ENCODE results near the gene CAPZA3. TPM values are rescaled to one million over a fixed set of nuclear protein-coding genes. Genes with fewer than 3 reads are reported as not detected.
"Not testable (repeated sequence)": the region's sequence is repeated elsewhere in the genome, so short reads cannot be mapped to it uniquely, and the experiment has no call there.

Gene CAPZA3, protein sequence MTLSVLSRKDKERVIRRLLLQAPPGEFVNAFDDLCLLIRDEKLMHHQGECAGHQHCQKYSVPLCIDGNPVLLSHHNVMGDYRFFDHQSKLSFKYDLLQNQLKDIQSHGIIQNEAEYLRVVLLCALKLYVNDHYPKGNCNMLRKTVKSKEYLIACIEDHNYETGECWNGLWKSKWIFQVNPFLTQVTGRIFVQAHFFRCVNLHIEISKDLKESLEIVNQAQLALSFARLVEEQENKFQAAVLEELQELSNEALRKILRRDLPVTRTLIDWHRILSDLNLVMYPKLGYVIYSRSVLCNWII
- not detected for total RNA-seq

GRCh38 chr12:18737819-18738218 is at the start of gene CAPZA3, which contains the start of gene PLCZ1:
Gene CAPZA3, plus strand, starts transcription at chr12:18738119. Its CDS starts 150 bp downstream, at chr12:18738269.
Gene PLCZ1, minus strand, starts transcription at chr12:18738012. Its CDS starts 641 bp downstream, at chr12:18737371.
- no peak for DNase-seq
- TF ChIP-seq CTCF (IDR thresholded peaks at IDR 0.05), result no peak
- no peaks in the 10 kb centered on the region for H3K27me3 ChIP-seq
- no peak within 1 kb of the TSS for H3K9ac ChIP-seq (ENCODE audit: low read depth in 2 of 2, low read length in 2 of 2)
- H3K4me3 ChIP-seq, result no peak within 1 kb of the TSS
- intact Hi-C loops (cut with DNase I), result no loop called here
- no peaks in the 10 kb centered on the region for H3K36me3 ChIP-seq
- H3K4me1 ChIP-seq, result no peaks in the 10 kb centered on the region
- H3K9me3 ChIP-seq, result no peaks in the 10 kb centered on the region
- H3K27ac ChIP-seq, result no peak within 1 kb of the TSS

- no peaks in the 10 kb centered on the region for H3K9me3 ChIP-seq
- H3K27ac ChIP-seq, result no peak overlapping the region
- no peaks in the 10 kb centered on the region for H3K27me3 ChIP-seq
- intact Hi-C loops (cut with DNase I), result no loop called here
- H3K4me1 ChIP-seq, result no peaks in the 10 kb centered on the region
- no peak for TF ChIP-seq CTCF (IDR thresholded peaks at IDR 0.05)
- no peak overlapping the region for H3K4me3 ChIP-seq
- no peak overlapping the region for H3K9ac ChIP-seq (ENCODE audit: low read depth in 2 of 2, low read length in 2 of 2)
- H3K36me3 ChIP-seq, result no peaks in the 10 kb centered on the region
- no peak for DNase-seq
These were observed 48.1 kb upstream of the CAPZA3 start for GRCh38 chr12:18689771-18690170.

- Histone ChIP-seq H3K36me3 (no peaks in the 10 kb centered on the region), H3K9me3 (no peaks in the 10 kb centered on the region), H3K27ac (no peak overlapping the region), H3K4me1 (no peaks in the 10 kb centered on the region), H3K27me3 (no peaks in the 10 kb centered on the region), H3K4me3 (no peak overlapping the region), H3K9ac (ENCODE audit: low read depth in 2 of 2, low read length in 2 of 2) (no peak overlapping the region)
- DNase-seq, result no peak
- no peak for TF ChIP-seq CTCF (IDR thresholded peaks at IDR 0.05)
- intact Hi-C loops (cut with DNase I), result no loop called here
These were observed 47.3 kb upstream of the CAPZA3 start for GRCh38 chr12:18690653-18691052.

DNA sequence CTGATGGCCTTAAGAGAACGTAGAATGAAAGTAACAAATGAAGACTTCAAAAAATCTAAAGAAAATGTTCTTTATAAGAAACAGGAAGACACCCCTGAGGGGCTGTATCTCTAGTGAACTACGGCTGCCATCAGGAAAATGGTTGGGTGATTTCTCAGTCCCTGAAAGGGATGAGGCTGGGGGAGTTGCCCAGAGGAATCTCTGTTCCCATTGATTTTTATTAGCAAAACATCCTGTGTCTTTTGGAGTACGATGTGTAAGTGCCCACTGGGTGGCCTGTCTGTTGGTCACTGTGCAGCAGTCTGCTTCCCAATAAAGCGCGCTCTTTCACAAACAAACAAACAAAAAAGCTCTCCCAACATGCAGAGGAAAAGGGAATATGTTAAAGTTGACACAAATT is 43.9 kb upstream of the CAPZA3 start:
- H3K27me3 ChIP-seq; H3K4me3 ChIP-seq; H3K27ac ChIP-seq; H3K9me3 ChIP-seq; intact Hi-C loops (cut with DNase I); DNase-seq; H3K36me3 ChIP-seq; H3K4me1 ChIP-seq; H3K9ac ChIP-seq (ENCODE audit: low read depth in 2 of 2, low read length in 2 of 2): not testable (repeated sequence)

GRCh38 chr12:18696971-18697602 is 40.8 kb upstream of the CAPZA3 start:
- intact Hi-C loops (cut with DNase I), result no loop called here
- Histone ChIP-seq H3K27ac (no peak overlapping the region), H3K9ac (ENCODE audit: low read depth in 2 of 2, low read length in 2 of 2) (no peak overlapping the region), H3K27me3 (no peaks in the 10 kb centered on the region), H3K9me3 (no peaks in the 10 kb centered on the region), H3K4me3 (no peak overlapping the region), H3K36me3 (no peaks in the 10 kb centered on the region), H3K4me1 (no peaks in the 10 kb centered on the region)
- DNase-seq, result no peak
- no peak for TF ChIP-seq CTCF (IDR thresholded peaks at IDR 0.05)

DNA sequence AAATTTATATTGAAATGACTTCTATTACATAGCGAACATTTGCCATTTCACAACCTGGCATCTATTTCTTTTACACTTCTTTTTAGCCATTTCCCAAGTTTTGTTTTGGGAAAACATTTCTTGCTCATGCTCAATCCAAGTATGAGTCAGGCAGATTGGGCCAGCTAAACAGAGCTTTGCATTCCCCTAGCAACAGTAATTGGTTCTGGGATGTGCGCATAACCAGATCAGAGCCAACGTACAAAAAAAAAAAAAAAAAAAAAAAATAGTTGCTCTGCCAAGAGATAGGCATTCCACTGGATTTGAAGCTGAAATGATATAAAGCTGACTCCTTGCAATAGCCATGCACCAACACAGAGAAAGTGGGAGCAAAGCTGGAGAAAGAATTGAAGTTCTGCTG is 37.6 kb upstream of the CAPZA3 start:
- no peak overlapping the region for H3K9ac ChIP-seq (ENCODE audit: low read depth in 2 of 2, low read length in 2 of 2)
- no peaks in the 10 kb centered on the region for H3K36me3 ChIP-seq
- no peak for TF ChIP-seq CTCF (IDR thresholded peaks at IDR 0.05)
- H3K27me3 ChIP-seq, result no peaks in the 10 kb centered on the region
- H3K4me1 ChIP-seq, result no peaks in the 10 kb centered on the region
- intact Hi-C loops (cut with DNase I), result no loop called here
- H3K9me3 ChIP-seq, result no peaks in the 10 kb centered on the region
- no peak for DNase-seq
- no peak overlapping the region for H3K27ac ChIP-seq
- no peak overlapping the region for H3K4me3 ChIP-seq
